ENCODE measurements around the gene CYP3A4.
"Not testable (repeated sequence)": the region's sequence is repeated elsewhere in the genome, so short reads cannot be mapped to it uniquely, and the experiment has no call there.

The CYP3A4 gene

GRCh38 chr7:99785654-99786053 is 1.7 kb upstream of the CYP3A4 start:
- H3K4me3 Mint-ChIP-seq, H3K27ac Mint-ChIP-seq, H3K36me3 Mint-ChIP-seq, DNase-seq, H3K9me3 Mint-ChIP-seq, CTCF ChIA-PET, H3K4me1 Mint-ChIP-seq: not testable (repeated sequence)
- H3K27me3 Mint-ChIP-seq, result peaks cover 21% of the 10 kb centered on the region

DNA sequence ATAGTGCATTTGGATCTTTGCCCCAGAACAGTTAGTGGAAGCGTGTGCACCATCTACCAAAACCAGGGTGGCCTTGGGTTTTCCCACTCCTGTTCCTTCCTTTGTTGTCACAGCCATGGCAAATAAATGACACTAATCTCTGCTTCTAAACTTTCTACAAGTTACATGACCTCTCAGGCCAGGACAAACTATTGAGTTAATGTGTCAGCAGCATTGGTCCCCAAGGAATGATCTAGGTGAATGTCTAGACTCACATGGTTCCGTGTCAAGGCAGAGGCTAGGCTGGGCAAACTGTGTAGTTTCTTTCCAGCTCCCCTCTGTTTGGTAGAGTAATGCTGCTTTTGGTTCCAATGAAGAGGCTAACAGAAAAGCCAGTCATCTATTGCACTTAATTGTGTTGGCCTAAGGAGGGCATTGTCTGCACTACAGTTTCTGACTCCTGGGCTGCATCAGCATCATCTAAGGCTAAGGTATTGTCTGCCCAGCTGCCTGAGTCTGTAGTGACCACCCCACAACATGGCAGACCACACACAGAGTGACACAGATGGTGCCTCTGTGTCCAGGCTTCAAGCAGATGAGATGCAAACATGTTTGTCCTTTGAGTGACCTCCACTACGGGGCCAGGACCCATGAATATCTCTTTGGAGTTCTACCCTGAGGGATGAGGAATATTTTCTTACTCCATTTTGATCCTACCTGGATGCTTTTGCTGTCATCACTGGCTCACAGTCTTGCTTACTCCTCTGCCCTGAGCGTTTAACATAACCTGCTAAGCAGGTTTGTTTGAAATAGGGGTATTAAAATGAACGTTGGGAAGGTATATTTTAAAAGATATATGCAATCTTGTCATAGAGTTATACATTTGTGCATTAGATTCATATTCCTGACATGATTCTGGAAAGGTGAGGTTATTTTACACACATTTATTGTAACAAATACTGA is 1.7 kb downstream of the CYP3A4 start:
- peaks cover 6% of the 10 kb centered on the region for H3K4me1 Mint-ChIP-seq
- no peak for DNase-seq
- peaks cover 24% of the 10 kb centered on the region for H3K27me3 Mint-ChIP-seq
- no peak overlapping the region for H3K4me3 Mint-ChIP-seq
- CTCF ChIA-PET, result no interaction called here
- no peak overlapping the region for H3K27ac Mint-ChIP-seq
- H3K9me3 Mint-ChIP-seq, result no peaks in the 10 kb centered on the region
- no peaks in the 10 kb centered on the region for H3K36me3 Mint-ChIP-seq

- Mint-ChIP-seq H3K4me1 (no peaks in the 10 kb centered on the region), H3K9me3 (no peaks in the 10 kb centered on the region), H3K36me3 (no peaks in the 10 kb centered on the region), H3K27ac (no peak overlapping the region), H3K27me3 (peaks cover 30% of the 10 kb centered on the region), H3K4me3 (no peak overlapping the region)
- no peak for DNase-seq
- CTCF ChIA-PET, result no interaction called here
These were observed 3.4 kb downstream of the CYP3A4 start for GRCh38 chr7:99780588-99780987.

DNA sequence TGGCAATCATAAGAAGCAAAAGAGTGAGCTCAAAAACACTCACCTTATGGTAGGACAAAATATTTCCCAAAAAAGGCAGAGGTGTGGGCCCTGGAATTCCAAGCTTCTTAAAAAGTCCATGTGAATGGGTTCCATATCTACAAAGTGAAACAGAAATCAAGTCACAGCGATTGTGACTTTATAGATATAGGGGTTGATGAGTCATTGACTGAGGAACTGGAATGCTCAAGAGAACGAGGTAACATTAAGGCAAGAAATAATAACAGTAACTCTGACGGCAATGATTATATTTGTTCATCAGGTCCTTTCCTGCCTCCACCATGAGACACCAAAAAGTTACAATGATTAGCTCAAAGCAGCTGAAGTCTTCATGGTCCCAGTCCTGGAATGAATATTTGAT is 4.0 kb downstream of the CYP3A4 start:
- CTCF ChIA-PET, result no interaction called here
- no peak for DNase-seq
- no peak overlapping the region for H3K4me3 Mint-ChIP-seq
- H3K9me3 Mint-ChIP-seq, result no peaks in the 10 kb centered on the region
- H3K36me3 Mint-ChIP-seq, result no peaks in the 10 kb centered on the region
- H3K27me3 Mint-ChIP-seq, result peaks cover 32% of the 10 kb centered on the region
- no peaks in the 10 kb centered on the region for H3K4me1 Mint-ChIP-seq
- H3K27ac Mint-ChIP-seq, result no peak overlapping the region

DNA sequence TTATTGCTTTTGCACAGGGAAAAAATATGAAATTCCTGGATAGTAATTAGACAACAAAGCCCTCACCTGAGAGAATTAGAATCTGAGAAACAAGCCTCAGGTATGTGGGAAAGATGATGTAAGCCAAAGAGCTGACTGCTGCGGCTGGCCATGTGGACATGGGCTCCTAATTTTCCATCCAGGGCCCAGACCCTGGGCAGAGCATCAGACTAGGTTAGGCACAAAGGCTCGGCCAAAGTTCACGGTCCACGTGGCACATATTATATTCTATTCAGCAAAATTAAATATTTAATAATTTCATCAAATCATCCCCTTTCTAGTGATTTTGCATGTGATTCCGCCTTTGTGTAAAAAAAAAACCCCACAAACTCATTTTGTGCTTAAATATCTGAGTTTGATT is 5.1 kb downstream of the CYP3A4 start:
- Mint-ChIP-seq H3K9me3 (no peaks in the 10 kb centered on the region), H3K27me3 (peaks cover 24% of the 10 kb centered on the region), H3K4me3 (no peak overlapping the region), H3K4me1 (no peaks in the 10 kb centered on the region), H3K36me3 (no peaks in the 10 kb centered on the region), H3K27ac (no peak overlapping the region)
- DNase-seq, result no peak
- CTCF ChIA-PET, result no interaction called here

DNA sequence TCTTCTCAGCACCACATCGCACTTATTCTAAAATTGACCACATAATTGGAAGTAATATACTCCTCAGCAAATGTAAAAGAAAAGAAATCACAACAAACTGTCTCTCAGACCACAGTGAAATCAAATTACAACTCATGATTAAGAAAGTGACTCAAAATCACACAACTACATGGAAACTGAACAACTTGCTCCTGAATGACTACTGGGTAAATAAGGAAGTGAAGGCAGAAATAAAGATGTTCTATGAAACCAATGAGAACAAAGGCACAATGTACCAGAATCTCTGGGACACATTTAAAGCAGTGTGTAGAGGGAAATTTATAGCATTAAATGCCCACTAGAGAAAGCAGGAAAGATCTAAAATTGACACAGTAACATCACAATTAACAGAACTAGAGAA is 10.6 kb downstream of the CYP3A4 start:
- H3K9me3 Mint-ChIP-seq, H3K27ac Mint-ChIP-seq, CTCF ChIA-PET, DNase-seq, H3K4me3 Mint-ChIP-seq, H3K36me3 Mint-ChIP-seq, H3K4me1 Mint-ChIP-seq: not testable (repeated sequence)
- H3K27me3 Mint-ChIP-seq, result peaks cover 12% of the 10 kb centered on the region

DNA sequence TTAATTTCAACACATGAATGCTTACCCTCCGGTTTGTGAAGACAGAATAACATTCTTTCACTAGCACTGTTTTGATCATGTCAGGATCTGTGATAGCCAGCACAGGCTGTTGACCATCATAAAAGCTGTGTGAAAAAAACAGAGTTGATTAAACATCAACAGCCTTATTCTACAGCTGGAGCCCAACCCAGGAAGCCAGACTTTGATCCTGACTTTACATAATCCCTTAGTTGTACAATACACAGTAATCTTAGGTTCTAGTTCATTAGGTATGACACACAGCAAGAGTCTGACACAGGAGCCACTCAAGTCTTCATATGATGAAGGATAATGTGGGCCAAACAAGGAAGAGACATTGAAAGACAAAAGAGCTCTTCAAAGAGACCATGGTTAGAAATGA is 11.4 kb downstream of the CYP3A4 start:
- no peak for DNase-seq
- no peaks in the 10 kb centered on the region for H3K9me3 Mint-ChIP-seq
- no peak overlapping the region for H3K4me3 Mint-ChIP-seq
- H3K4me1 Mint-ChIP-seq, result peaks cover 4% of the 10 kb centered on the region
- H3K27ac Mint-ChIP-seq, result no peak overlapping the region
- peaks cover 12% of the 10 kb centered on the region for H3K27me3 Mint-ChIP-seq
- H3K36me3 Mint-ChIP-seq, result no peaks in the 10 kb centered on the region
- CTCF ChIA-PET, result no interaction called here

DNA sequence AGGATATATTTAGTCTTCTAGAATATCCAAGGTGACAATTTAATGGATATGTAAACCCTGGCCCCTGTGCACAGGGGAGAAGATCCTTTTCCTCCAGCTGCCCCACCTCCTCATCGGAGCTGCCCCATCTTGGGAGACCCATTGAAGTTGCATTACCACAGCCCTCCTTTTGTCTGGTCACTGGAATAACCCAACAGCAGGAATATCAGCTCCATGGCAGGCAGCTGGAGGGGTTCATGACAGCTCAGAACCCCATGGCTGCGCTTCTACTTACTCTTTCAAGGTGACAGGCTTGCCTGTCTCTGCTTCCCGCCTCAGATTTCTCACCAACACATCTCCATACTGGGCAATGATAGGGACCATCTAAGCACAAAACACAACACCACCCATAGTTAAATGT is 14.5 kb downstream of the CYP3A4 start:
- H3K4me3 Mint-ChIP-seq, H3K9me3 Mint-ChIP-seq, H3K36me3 Mint-ChIP-seq, CTCF ChIA-PET, DNase-seq, H3K27ac Mint-ChIP-seq, H3K27me3 Mint-ChIP-seq, H3K4me1 Mint-ChIP-seq: not testable (repeated sequence)

- no peaks in the 10 kb centered on the region for H3K36me3 Mint-ChIP-seq
- H3K27me3 Mint-ChIP-seq, result peaks cover 3% of the 10 kb centered on the region
- H3K9me3 Mint-ChIP-seq, result no peaks in the 10 kb centered on the region
- no peak overlapping the region for H3K27ac Mint-ChIP-seq
- no peak for DNase-seq
- no peak overlapping the region for H3K4me3 Mint-ChIP-seq
- peaks cover 8% of the 10 kb centered on the region for H3K4me1 Mint-ChIP-seq
- CTCF ChIA-PET, result no interaction called here
These were observed 15.5 kb downstream of the CYP3A4 start for GRCh38 chr7:99768471-99768870.

GRCh38 chr7:99767662-99768061 is 16.3 kb downstream of the CYP3A4 start:
- no peak overlapping the region for H3K27ac Mint-ChIP-seq
- H3K27me3 Mint-ChIP-seq, result no peaks in the 10 kb centered on the region
- no peak overlapping the region for H3K4me3 Mint-ChIP-seq
- peaks cover 8% of the 10 kb centered on the region for H3K4me1 Mint-ChIP-seq
- CTCF ChIA-PET, result no interaction called here
- DNase-seq, result no peak
- no peaks in the 10 kb centered on the region for H3K36me3 Mint-ChIP-seq
- no peaks in the 10 kb centered on the region for H3K9me3 Mint-ChIP-seq

- Mint-ChIP-seq H3K27me3 (no peaks in the 10 kb centered on the region), H3K27ac (no peak overlapping the region), H3K36me3 (no peaks in the 10 kb centered on the region), H3K4me1 (peaks cover 8% of the 10 kb centered on the region), H3K9me3 (no peaks in the 10 kb centered on the region), H3K4me3 (no peak overlapping the region)
- DNase-seq, result no peak
- CTCF ChIA-PET, result no interaction called here
These were observed 17.4 kb downstream of the CYP3A4 start for GRCh38 chr7:99766484-99767099.

- Mint-ChIP-seq H3K27ac (no peak overlapping the region), H3K27me3 (no peaks in the 10 kb centered on the region), H3K4me3 (no peak overlapping the region), H3K36me3 (no peaks in the 10 kb centered on the region), H3K4me1 (peaks cover 8% of the 10 kb centered on the region), H3K9me3 (no peaks in the 10 kb centered on the region)
- CTCF ChIA-PET, result interaction anchor here (0.6 kb wide), 1 partner anchor 172 kb away, joined by 3 read pairs; no protein-coding TSS in a partner anchor
- DNase-seq, result no peak
These were observed 19.5 kb downstream of the CYP3A4 start for GRCh38 chr7:99764478-99764877.

DNA sequence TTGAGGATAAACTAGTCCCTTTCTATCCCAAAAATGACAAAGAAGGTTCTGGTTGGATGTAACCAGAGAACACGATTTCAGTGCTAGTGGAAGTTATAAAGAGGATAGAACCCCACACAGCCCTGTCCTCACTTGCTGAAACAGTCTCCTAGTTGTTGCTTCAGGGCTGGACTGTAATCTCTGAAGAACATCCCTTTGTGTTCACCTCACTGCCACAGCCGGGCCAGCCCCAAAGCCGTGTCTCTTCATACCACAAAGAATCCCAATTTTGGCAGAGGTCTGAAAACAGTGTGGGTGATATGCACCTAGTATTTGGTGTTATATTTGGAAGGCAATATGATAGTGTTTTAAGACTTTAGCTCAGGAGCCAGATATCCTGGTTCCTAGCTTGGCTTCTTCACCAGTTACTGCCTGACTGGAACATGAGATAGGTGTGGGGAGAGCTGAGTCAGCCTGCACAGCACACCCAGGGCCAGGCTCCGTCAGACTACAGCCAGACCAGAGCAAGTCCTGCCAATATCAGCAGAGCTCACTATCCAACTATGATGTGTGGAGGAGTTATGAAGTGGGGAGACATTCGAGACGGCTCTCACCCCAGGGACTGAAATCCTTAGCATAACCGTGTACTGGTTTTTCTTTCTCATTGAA is 21.2 kb downstream of the CYP3A4 start:
- CTCF ChIA-PET, result no interaction called here
- no peak for DNase-seq
- Mint-ChIP-seq H3K36me3 (no peaks in the 10 kb centered on the region), H3K27ac (no peak overlapping the region), H3K4me1 (peaks cover 6% of the 10 kb centered on the region), H3K9me3 (no peaks in the 10 kb centered on the region), H3K27me3 (no peaks in the 10 kb centered on the region), H3K4me3 (no peak overlapping the region)

DNA sequence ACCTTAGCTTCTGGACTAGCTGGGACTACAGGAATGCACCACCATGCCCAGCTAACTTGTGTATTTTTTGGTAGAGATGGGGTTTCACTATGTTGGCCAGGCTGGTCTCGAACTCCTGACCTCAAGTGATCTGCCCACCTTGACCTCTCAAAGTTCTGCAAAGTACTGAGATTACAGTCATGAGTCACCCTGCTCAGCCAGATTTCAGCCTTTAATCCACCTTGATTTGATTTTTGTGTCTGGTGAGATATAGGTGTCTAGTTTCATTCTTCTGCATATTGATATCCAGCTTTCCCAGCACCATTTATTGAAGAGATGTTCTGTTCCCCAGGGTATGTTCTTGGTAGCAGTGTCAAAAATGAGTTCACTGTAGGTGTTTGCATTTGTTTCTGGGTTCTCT is 28.9 kb downstream of the CYP3A4 start:
- DNase-seq, result no peak

GRCh38 chr7:99752356-99752755 is 31.6 kb downstream of the CYP3A4 start:
- no peak for DNase-seq
- no peak overlapping the region for H3K27ac Mint-ChIP-seq
- no peaks in the 10 kb centered on the region for H3K36me3 Mint-ChIP-seq
- H3K4me3 Mint-ChIP-seq, result no peak overlapping the region
- CTCF ChIA-PET, result interaction anchor here (0.6 kb wide), 1 partner anchor 136 kb away, joined by 3 read pairs; the partner anchor contains the start of gene ZSCAN25
- peaks cover 15% of the 10 kb centered on the region for H3K27me3 Mint-ChIP-seq
- no peaks in the 10 kb centered on the region for H3K4me1 Mint-ChIP-seq
- no peaks in the 10 kb centered on the region for H3K9me3 Mint-ChIP-seq

More for the DNA sequence above, 28.9 kb downstream of the CYP3A4 start:
- Mint-ChIP-seq H3K27me3 (peaks cover 15% of the 10 kb centered on the region), H3K9me3 (no peaks in the 10 kb centered on the region), H3K27ac (no peak overlapping the region), H3K4me3 (no peak overlapping the region), H3K36me3 (no peaks in the 10 kb centered on the region), H3K4me1 (no peaks in the 10 kb centered on the region)
- CTCF ChIA-PET, result no interaction called here
